ENCODE results near the gene NR6A1.

DNA sequence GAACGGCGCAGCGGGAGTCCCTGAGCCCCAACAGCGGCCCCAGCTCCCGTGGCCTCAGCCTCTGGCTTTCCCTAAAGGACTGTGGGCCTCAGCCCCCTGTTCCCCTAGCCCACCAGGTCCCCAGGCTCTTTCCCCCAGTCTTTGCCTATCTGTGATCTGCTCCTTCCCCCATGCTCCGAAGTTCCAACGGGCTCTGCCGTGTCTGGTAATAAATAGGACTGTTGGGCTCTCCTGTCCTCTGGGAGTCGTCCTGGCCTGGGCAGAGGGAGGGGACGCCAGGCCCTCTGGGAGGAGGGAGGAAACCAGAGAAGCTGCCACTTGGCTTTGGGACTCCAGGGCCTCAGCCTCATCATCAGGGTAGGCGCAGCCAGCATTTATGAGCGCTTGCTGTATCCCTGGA is 292.8 kb downstream of the NR6A1 start:
- TF ChIP-seq CTCF (IDR thresholded peaks at IDR 0.05): no peak
- no peak for TF ChIP-seq POLR2A (IDR thresholded peaks at IDR 0.05)
